ENCODE data around the gene GRID2IP. TPM values are rescaled to one million over a fixed set of nuclear protein-coding genes. Genes with fewer than 3 reads are reported as not detected.
A peak's percentile ranks its signal among the peaks of the same experiment; 100 is the strongest.

Gene GRID2IP
- total RNA-seq, 1 experiment from 2014 or later, result 3.0 TPM

- no peak overlapping the region for H3K27ac Mint-ChIP-seq
- POLR2A ChIA-PET, result no interaction called here
- CTCF ChIA-PET, result no interaction called here
- DNase-seq (ENCODE audit: low spot score), result no peak
- H3K27me3 Mint-ChIP-seq (ENCODE audit: low read depth), result no peaks in the 10 kb centered on the region
- H3K36me3 Mint-ChIP-seq, result no peaks in the 10 kb centered on the region
- ATAC-seq, result no peak
- no peaks in the 10 kb centered on the region for H3K4me1 Mint-ChIP-seq
- H3K4me3 Mint-ChIP-seq, result no peak overlapping the region
- no peak for TF ChIP-seq ZBTB21 (CRISPR knock-in tag; IDR thresholded peaks at IDR 0.05; ENCODE audit: borderline replicate concordance)
- no peak for TF ChIP-seq TCF7 (CRISPR knock-in tag; IDR thresholded peaks at IDR 0.05; ENCODE audit: low read depth)
- TF ChIP-seq ZNF219 (CRISPR knock-in tag; IDR thresholded peaks at IDR 0.05; ENCODE audit: borderline replicate concordance), result no peak
- TF ChIP-seq ZNF232 (CRISPR knock-in tag; IDR thresholded peaks at IDR 0.05), result no peak
- TF ChIP-seq GABPB1 (CRISPR knock-in tag; IDR thresholded peaks at IDR 0.05), result peak; percentile 71
- no peaks in the 10 kb centered on the region for H3K9me3 Mint-ChIP-seq
Measured at GRCh38 chr7:6565655-6566054, 14.4 kb upstream of the GRID2IP start.

GRCh38 chr7:6563936-6564770 lies 12.9 kb upstream of the GRID2IP start:
- no peak for TF ChIP-seq E2F1 (CRISPR knock-in tag; IDR thresholded peaks at IDR 0.05)
- no peak for TF ChIP-seq ZNF423 (CRISPR knock-in tag; IDR thresholded peaks at IDR 0.05)
- TF ChIP-seq ZMAT4 (CRISPR knock-in tag; IDR thresholded peaks at IDR 0.05), result no peak
- no peak for TF ChIP-seq ZNF138 (CRISPR knock-in tag; conservative IDR thresholded peaks at IDR 0.05)
- no peak for TF ChIP-seq MLX (CRISPR knock-in tag; IDR thresholded peaks at IDR 0.05)
- POLR2A ChIA-PET, result no interaction called here
- no peak for ATAC-seq
- peaks cover 8% of the 10 kb centered on the region for H3K4me1 Mint-ChIP-seq
- CTCF ChIA-PET, result no interaction called here
- no peak overlapping the region for H3K4me3 Mint-ChIP-seq
- no peaks in the 10 kb centered on the region for H3K9me3 Mint-ChIP-seq
- no peak overlapping the region for H3K27ac Mint-ChIP-seq
- H3K27me3 Mint-ChIP-seq (ENCODE audit: low read depth), result no peaks in the 10 kb centered on the region
- no peak for DNase-seq (ENCODE audit: low spot score)
- no peaks in the 10 kb centered on the region for H3K36me3 Mint-ChIP-seq

- Mint-ChIP-seq H3K27ac (no peak overlapping the region), H3K27me3 (ENCODE audit: low read depth) (no peaks in the 10 kb centered on the region; the same call in 1 of the 2 replicates), H3K4me1 (peaks cover 8% of the 10 kb centered on the region), H3K4me3 (no peak overlapping the region), H3K36me3 (no peaks in the 10 kb centered on the region), H3K9me3 (no peaks in the 10 kb centered on the region)
- ChIA-PET POLR2A (no interaction called here), CTCF (interaction anchor here (1.0 kb wide), 1 partner anchor 12 kb away, joined by 4 read pairs; no protein-coding TSS in a partner anchor)
- ATAC-seq (no peak), DNase-seq (ENCODE audit: low spot score) (no peak)
- no peak for TF ChIP-seq E2F5 (CRISPR knock-in tag; IDR thresholded peaks at IDR 0.05)
Measured at GRCh38 chr7:6562106-6562505, 10.8 kb upstream of the GRID2IP start.

GRCh38 chr7:6559896-6560295 lies 8.6 kb upstream of the GRID2IP start:
- Mint-ChIP-seq H3K4me3 (no peak overlapping the region), H3K27me3 (ENCODE audit: low read depth) (no peaks in the 10 kb centered on the region; the same call in 1 of the 2 replicates), H3K27ac (no peak overlapping the region), H3K9me3 (no peaks in the 10 kb centered on the region), H3K36me3 (no peaks in the 10 kb centered on the region), H3K4me1 (peaks cover 8% of the 10 kb centered on the region)
- DNase-seq (ENCODE audit: low spot score), result no peak
- ATAC-seq, result peak; percentile 36
- POLR2A ChIA-PET, result no interaction called here
- CTCF ChIA-PET, result interaction anchor here (0.9 to 2.3 kb wide), 5 partner anchors 10 to 44 kb away, joined by 3 to 26 read pairs (median 8); no protein-coding TSS in a partner anchor
- TF ChIP-seq ATF1 (CRISPR knock-in tag; IDR thresholded peaks at IDR 0.05) (no peak), ZNF425 (CRISPR knock-in tag; conservative IDR thresholded peaks at IDR 0.05) (no peak), ESRRA (CRISPR knock-in tag; IDR thresholded peaks at IDR 0.05; ENCODE audit: borderline replicate concordance) (no peak), ATF2 (CRISPR knock-in tag; IDR thresholded peaks at IDR 0.05; ENCODE audit: borderline replicate concordance, low read depth) (no peak), MAX (CRISPR knock-in tag; IDR thresholded peaks at IDR 0.05) (no peak), CDX4 (CRISPR knock-in tag; IDR thresholded peaks at IDR 0.05; ENCODE audit: borderline replicate concordance) (no peak), ZNF138 (CRISPR knock-in tag; conservative IDR thresholded peaks at IDR 0.05) (no peak), ZNF423 (CRISPR knock-in tag; IDR thresholded peaks at IDR 0.05) (no peak), CBFB (CRISPR knock-in tag; IDR thresholded peaks at IDR 0.05; ENCODE audit: low read depth) (no peak), HMGA2 (CRISPR knock-in tag; IDR thresholded peaks at IDR 0.05) (no peak), CREB1 (CRISPR knock-in tag; IDR thresholded peaks at IDR 0.05) (no peak)

Measured in WTC11 (cell line).